22Rv1 (cell line): Measurements from ENCODE around the gene VRK3.

Experiments
- H3K27ac ChIP-seq: fragments of 450-650 bp; 2 replicates; pipeline ENCODE4 v1.5.1; 2017
- ZFX ChIP-seq: fragments of 450-650 bp; IDR thresholded peaks from 2 replicates; pipeline ENCODE4 v1.6.1; 2017; ENCODE audit warnings: antibody characterized with exemption, borderline replicate concordance
- TF ChIP-seq, protein P1 (sequence below): fragments of 450-650 bp; IDR thresholded peaks from 2 replicates; pipeline ENCODE4 v1.5.1; 2017; ENCODE audit warnings: mild to moderate bottlenecking

VRK3 gene

DNA sequence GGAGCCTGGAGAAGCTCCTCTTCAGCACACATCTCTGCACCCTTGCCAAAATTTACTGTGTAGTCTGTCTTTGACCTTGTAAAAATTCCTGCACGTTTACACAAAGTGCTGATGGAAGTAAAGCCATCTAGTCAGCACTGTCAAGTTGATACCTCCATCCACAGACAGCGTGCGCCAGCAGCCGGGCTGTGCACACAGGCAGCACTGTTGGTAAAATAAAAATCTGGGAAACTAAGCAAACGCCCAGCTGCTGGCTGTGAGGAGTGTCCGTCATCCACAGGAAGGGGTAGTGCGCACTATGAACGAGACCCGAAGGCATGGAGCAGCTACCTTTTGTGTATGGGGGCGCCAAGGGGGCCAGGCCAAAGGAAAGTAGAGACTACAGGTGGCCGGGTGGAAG is 46.8 kb downstream of the VRK3 start:
- TF ChIP-seq, protein P1, sequence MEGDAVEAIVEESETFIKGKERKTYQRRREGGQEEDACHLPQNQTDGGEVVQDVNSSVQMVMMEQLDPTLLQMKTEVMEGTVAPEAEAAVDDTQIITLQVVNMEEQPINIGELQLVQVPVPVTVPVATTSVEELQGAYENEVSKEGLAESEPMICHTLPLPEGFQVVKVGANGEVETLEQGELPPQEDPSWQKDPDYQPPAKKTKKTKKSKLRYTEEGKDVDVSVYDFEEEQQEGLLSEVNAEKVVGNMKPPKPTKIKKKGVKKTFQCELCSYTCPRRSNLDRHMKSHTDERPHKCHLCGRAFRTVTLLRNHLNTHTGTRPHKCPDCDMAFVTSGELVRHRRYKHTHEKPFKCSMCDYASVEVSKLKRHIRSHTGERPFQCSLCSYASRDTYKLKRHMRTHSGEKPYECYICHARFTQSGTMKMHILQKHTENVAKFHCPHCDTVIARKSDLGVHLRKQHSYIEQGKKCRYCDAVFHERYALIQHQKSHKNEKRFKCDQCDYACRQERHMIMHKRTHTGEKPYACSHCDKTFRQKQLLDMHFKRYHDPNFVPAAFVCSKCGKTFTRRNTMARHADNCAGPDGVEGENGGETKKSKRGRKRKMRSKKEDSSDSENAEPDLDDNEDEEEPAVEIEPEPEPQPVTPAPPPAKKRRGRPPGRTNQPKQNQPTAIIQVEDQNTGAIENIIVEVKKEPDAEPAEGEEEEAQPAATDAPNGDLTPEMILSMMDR: no peak
- TF ChIP-seq ZFX: no peak

DNA sequence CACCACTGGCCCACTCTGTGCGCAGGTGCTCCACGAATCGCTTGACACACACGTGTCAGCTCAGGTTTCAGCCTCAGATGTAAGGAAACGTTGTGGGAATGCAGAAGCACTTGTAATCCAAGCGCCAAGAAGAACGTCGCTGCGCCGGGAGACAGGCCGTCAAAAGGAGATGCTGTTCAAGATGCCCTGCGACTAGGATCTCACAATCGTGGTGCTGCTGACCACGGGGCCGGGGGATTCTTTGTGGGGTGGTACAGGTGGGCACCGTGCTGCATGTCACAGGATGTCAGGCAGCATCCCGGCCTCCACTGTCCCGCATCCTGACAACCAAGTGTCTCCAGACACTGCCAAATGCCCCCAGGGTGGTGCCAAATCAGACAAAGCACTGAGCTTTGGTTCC is 47.3 kb downstream of the VRK3 start:
- no peak for TF ChIP-seq ZFX
- TF ChIP-seq, protein P1: no peak

More for the DNA sequence above, 46.8 kb downstream of the VRK3 start:
- no peak overlapping the region for H3K27ac ChIP-seq

DNA sequence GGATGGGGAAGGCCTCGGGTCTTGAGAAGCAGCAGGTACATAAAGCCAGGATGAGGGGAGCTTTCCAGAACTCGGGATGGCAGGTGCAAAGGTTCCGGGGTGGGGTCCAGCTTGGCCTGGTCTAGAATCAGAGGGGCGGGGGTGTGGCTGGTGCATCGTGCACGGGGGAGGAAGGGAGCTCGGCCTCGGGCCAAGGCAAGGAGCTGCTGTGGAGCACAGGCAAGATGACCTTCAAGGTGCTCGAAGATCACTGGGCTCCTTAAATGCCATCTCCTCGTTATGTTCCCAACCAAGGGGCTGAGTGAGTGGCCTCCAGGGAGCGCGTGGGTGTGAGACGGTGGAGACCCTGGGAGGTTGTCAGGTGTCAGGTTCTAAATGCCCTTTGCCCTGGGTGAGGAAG is 48.1 kb downstream of the VRK3 start:
- TF ChIP-seq ZFX: no peak
- TF ChIP-seq, protein P1: no peak
- no peak overlapping the region for H3K27ac ChIP-seq

More for the DNA sequence above, 47.3 kb downstream of the VRK3 start:
- H3K27ac ChIP-seq: no peak overlapping the region

DNA sequence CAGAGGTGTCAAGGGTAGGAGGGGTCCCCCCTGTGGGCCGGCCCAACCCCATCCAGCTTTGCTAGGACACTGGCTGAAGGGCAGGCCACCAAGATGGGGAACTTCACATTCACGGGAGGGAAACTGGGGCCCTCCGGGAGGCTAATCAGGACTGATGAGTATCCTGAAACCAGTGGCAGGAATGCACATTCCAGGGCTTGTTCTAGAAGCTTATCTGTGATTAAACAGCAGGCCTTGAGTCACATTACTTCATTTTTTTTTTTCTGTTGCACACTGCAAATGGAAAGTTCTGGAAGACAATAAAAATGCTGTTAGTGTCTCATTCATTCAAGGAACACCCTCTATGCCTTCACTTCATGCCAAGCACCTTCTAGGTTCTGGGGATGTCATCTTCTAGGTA is 48.7 kb downstream of the VRK3 start:
- no peak for TF ChIP-seq ZFX
- TF ChIP-seq, protein P1: no peak
- H3K27ac ChIP-seq: no peak overlapping the region

DNA sequence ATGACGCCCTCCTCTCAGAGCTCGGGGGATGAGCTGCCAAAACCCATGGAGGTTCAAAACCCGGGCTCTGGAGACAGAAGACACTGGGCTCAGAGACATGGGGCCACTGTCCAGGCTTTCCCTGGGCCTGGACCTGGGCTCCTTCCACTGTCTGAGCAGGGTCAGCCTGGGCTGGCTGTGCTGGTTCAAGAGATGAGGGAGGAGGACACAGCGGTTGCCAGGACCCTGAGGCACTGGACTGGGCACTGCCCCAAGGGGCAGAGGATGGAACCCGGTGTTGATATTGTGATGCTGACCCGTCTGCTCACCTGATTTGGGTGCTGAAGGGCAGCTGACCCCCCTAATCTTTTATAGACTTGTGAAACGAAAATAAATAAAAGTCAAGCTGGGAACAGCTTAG is 50.1 kb downstream of the VRK3 start:
- TF ChIP-seq, protein P1: no peak
- no peak for TF ChIP-seq ZFX
- no peak overlapping the region for H3K27ac ChIP-seq

DNA sequence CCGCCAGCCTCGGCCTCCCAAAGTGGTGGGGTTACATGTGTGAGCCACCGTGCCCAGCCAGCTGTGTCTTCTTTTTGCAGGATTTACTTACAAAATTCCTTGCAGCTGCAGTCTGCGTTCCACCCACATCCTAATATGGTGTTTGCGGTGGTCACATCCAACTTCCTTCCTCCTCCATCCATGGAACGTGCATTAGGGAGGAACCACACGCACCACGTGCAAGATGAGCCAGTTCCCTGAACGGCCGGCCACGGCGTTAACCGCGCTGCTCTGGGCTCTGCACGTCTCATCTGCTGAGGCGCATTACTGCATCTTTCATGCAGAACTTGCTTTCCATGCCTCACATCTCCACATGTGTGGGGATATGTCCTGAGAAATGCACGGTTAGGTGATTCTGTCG is 51.2 kb downstream of the VRK3 start:
- H3K27ac ChIP-seq: no peak overlapping the region
- TF ChIP-seq ZFX: no peak
- TF ChIP-seq, protein P1: no peak

DNA sequence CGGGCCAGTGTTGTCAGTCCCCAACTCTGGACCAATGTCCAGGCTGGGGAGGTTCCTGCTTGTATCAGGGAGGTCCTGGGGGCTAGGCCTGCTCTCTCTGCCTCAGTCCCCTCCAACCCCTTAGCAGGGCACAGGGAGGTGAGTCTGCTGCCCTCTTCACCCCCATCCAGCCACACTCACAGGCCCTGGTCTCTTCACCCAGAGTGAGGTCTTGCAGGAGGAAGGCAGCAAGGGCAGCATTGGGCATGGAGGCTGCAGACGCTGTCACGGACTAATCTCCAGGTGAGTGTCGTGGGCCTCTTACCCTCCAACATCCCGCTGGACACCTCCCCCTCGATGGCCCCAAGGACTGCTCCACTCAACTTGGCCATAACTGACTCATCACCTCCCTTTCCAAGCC is 52.3 kb downstream of the VRK3 start:
- H3K27ac ChIP-seq: no peak overlapping the region
- TF ChIP-seq, protein P1: no peak
- no peak for TF ChIP-seq ZFX
